HG03354 (cell line): ENCODE data around the gene DCDC2B.

Experiments
- ATAC-seq: cut with Tn5 transposase; IDR thresholded peaks from one replicate; pipeline ENCODE4 v1.9.1; 2021; ENCODE audit warnings: mild to moderate bottlenecking; ENCODE audit not compliant: unreplicated experiment, poor library complexity, severe bottlenecking

The DCDC2B gene

DNA sequence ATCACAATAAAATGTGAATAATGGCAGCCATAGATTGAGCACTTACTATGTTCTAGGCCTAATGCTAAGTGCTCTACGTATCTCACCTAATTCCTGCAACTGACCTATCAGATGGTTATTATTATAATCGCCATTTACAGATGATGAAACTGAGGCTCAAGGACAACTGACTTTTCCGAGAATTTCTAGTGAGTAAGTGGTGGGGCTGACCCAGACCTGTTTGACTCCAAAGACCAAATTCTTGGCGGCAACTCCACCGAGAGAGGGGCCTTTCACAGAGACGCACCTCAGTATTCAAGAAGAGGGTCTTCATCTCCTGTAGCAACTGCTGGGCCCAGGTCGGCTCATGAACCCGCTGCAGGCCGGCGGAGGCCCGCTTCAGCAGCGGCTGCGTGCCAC, 12.7 kb downstream of the DCDC2B start:
- ATAC-seq: no peak

- peak; percentile 96 for ATAC-seq
Observed at GRCh38 chr1:32221980-32222755, 13.3 kb downstream of the DCDC2B start, which contains the start of the genes EIF3I and TMEM234. TSS of gene EIF3I (plus strand) at chr1:32222407. CDS start at chr1:32222442, 35 bp downstream. TSS of gene TMEM234 (minus strand) at chr1:32222353. CDS start at chr1:32222322, 31 bp downstream.

DNA sequence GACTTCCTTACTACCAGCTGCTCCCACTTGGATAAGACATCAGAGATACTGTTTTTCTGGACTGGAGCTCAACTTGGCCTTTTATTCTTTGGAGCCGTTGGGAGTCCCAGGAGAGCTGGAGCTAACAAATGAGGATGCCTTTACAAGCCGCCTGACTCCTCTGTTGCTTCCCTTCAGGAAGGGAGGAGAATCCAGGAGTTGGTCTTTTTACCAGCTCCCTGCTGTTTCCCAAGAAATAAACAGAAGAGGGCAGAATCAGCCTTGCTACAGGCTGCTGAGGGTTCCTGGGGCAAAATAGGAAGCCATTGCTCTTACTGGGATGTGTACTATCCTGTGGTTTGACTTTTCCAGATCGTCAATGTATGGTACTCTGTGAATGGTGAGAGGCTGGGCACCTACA, 14.8 kb downstream of the DCDC2B start:
- no peak for ATAC-seq

- no peak for ATAC-seq
Observed at GRCh38 chr1:32224285-32224684, 15.4 kb downstream of the DCDC2B start.

- no peak for ATAC-seq
Observed at GRCh38 chr1:32228771-32229170, 19.9 kb downstream of the DCDC2B start.

DNA sequence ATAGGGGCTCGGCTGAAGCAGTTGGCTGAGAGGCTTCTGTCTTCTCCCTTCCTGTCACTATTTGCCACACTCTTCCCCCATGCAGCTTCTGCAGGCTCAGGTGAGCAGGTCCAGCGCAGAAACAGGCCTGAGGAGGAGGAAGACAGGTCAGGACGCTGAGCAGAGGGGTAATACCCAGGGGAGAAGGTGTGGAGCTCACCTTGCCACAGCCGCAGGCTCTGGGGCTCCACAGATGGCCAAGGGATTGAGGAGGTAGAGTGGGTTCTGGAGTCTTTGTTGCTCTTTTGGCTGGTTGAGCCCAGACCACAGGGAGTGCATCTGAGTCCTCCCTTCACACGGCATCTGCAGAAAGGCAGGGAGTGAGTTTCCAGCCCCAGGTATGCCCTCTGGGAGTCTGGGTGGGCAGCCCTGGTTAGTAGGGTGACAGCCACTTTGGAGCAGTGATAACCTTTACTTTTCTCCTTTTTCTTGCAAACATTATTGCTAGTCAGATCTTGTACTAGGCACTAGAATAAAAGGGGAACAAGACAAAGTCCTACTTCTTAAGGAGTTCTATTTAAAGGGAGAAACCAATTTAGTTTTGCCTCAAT, 23.0 kb downstream of the DCDC2B start:
- ATAC-seq: no peak

- ATAC-seq: no peak
Observed at GRCh38 chr1:32232558-32233304, 23.8 kb downstream of the DCDC2B start.

DNA sequence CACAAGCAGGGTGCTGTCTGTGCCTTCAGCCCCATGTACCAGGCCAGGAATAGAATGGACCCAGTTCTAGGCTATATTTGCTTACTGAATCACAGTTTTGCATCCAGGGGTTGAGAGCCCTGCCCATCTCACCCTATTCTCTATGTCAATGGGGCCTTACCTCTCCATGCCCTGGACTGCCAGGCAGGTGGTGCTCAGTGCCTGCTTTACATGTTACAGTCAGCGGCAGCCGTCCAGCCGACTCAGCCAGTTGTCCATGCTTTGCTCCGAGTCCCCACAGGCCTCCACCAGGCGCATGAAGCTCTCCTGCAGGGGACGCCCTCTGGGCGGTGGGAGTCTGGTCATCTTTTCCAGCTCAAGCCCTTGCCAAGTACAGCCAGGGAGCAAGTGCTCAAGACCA, 25.9 kb downstream of the DCDC2B start:
- ATAC-seq: no peak

DNA sequence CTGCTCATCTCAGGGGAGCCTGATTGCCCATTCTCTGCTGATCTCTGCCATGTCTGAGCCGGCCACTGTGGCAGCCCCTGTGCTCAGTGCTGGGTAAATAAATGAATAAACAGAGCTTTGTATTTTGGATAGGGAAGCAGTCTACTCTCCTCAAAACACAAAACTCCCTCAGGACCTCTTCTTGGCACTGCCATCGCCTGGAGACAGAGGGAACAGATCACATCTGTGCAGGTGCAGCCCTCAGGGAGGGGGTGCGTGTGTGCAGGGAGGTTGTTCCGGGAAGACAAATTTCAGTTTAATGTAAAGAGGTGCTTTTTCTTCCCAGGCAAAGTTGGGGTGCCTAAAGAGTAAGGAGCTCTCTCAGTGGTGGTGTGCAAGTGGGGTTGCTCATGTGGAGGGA, 30.4 kb downstream of the DCDC2B start:
- no peak for ATAC-seq

DNA sequence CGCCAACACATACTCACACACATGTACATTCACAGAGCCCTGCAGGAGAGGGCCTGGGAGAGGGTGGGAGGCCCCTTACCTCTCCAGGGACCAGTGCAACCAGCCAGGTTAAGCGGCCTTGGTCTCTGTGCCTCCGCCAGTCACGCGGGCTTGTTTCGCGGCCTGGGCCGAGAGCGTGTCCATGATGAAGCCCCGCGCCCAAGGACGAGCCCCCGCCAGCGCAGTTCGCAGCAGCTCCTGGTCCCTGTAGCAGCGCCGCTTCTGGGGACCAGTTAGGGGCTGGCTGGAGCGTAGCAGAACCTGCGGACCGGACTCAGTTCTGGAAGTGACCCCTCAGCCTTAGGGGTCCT, 30.9 kb downstream of the DCDC2B start:
- ATAC-seq: no peak

DNA sequence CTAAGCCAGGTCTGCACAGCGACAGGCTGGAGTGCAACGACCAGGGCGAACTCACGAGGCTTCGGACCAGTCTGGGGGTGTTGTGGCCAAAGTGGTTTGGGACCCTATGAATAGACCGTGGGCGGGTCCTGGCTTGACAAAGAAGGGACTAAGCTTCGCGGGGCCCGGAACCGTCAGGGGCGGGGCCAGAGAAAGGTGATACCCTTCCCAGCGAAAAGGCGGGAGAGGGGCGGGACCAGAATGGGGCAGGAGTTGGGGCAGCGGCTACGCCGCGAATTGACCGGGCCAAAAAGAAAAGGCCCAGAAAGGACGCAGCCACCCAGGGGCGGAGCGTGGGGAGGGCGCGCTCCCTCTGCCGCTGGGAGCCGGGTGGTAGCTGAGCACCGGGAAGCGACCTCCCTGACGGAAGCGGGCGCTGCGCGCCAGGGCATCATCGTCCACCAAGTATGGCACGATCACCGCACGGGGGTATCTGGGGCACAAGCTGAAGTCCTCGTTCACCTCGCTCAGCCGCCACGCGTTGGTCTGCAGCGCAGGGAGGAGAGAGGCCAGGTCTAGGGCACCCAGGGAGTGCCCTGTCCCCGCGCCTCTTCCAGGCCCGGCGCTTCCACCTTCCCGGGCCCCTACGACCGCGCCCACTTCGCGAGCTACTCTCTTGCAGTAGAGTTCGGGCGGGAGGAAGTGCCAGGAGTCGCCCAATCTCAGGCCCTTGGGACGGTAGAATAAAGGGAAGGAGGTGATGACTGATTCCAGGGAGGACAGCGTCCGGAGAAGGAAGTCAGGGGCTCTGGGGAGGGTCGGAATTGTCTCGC, 31.5 kb downstream of the DCDC2B start:
- peak; percentile 30 for ATAC-seq

DNA sequence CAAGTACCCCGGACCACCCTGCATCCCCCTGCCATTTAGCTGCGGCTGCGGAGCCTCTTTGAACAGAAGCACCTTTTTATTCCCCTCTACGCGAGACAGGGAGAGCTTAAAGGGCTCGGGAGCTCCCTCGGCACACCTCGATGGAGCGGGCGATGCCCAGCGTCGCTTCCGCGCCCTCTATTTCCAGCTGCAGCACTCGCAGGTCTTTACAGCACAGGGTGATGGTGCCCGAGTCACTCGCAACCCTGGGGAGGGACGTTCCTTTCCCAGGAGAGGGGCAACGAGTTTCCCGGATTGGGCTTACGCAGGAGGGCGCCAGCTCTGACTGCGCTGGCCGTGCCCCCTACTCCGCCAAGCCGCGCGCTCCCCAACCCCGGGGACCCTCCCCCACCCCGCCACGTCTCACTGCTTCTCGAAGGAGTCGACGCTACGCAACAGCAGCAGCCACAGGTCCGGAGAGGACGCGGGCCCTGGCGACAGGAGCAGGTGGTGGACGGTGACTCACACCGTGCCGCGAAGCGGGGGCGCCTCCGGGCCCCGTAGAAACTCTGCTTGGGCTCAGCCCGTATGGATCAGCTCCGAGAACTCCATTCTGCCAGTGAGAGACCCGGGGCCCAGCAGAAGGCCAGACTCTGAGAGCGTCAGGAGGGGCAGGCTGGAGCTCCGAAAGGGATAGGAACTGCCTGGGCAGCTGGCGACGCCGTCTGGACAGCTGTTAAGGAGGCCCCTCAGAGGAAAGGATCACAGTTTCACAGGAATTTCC, 32.3 kb downstream of the DCDC2B start:
- peak; percentile 42 for ATAC-seq

DNA sequence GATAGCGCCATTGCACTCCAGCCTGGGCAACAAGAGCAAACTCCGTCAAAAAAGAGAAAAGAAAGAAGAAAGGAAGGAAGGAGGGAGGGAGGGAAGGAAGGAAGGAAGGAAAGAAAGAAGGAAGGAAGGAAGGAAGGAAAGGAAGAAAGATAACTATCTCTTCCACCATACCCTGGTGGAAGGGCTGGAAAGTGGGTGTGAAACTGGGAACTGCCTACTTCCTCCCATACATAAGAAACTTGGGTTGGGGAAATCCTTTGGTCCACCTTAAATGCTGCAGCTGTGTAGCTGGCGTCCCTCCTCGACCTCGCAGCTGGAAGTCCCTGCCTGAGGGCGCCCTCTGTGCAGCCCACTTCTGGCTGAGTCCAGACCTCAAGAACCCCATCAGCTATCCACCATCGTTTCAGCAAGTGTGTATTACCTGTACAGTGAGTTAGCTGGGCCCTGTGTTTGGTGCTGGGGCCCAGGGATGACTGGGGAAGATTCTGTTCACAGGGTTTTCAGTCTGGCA, 33.5 kb downstream of the DCDC2B start:
- ATAC-seq: no peak

DNA sequence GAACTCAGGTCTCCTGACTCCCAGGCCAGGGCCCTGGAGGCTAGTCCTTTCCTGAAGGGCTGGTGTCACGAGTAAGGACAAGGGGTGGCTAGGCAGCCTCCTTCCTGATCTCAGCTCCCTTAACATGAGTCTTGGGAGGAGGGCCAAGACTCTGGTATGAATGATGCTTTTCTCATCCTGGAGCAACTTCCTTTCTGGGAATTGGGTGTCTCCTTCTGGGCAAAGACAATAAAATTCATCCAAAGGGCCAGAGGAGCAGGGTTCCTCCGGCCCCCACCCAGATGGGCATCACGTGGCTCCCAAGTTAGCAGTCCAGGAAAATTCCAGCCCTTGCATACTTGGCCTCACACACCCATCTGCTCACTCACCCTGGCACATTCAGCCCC, 38.0 kb downstream of the DCDC2B start, which contains the start of gene FAM167B:
FAM167B (plus strand) TSS at position 335 of the 386 bp plus-strand sequence. CDS start 200 bp downstream, outside the sequence.
- ATAC-seq: no peak

GRCh38 chr1:32247452-32247851, 38.6 kb downstream of the DCDC2B start:
- no peak for ATAC-seq

DNA sequence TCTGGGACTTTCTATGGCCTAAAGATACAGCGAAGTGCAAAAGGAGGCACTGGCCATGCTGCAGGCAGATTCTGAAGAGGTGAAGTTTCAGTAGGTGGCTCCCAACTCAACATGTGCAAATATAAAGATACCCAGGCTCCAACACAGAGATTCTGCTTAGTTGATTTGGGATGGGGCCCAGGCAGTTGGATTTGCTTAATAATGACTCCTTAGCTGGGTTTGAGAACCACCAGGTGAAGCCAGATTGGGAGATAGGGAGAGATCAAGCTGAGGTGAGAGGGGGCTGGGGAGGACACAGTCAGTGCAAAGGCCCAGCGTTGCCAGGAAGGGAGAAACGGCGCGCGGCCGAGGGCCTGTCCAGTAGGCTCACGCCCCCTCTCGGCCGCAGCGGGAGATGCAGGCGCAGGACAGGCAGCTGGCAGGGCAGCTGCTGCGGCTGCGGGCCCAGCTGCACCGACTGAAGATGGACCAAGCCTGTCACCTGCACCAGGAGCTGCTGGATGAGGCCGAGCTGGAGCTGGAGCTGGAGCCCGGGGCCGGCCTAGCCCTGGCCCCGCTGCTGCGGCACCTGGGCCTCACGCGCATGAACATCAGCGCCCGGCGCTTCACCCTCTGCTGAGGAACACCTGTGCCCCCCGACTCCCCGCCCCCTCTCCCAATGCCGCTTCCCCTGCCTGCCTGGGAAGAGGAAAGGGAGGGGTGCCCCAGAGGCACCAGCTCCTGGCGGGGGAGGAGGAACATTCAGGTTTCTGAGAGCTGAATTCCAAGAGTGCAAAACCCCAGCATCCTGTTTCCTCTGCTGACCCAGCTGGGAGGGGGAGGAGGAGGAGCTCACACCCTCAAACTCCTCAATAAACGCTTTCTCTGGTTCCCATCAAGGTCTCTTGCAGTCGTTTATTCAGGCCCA, 39.3 kb downstream of the DCDC2B start:
- ATAC-seq: peak; percentile 42

- peak; percentile 64 for ATAC-seq
Observed at GRCh38 chr1:32249831-32250525, 41.1 kb downstream of the DCDC2B start.
